GM10847 (cell line): ENCODE data around the gene EZR.

ENCODE experiments used
- POLR2A ChIP-seq: IDR thresholded peaks from 2 replicates; pipeline ENCODE4 v1.6.1; 2011; ENCODE audit not compliant: insufficient read length; ENCODE audit errors: extremely low read depth

Gene EZR

GRCh38 chr6:158819213-158819976, at the start of gene EZR:
TSS of gene EZR (minus strand) at chr6:158819368. CDS start at chr6:158818093, 1,275 bp downstream.
- peak; percentile 95 for TF ChIP-seq POLR2A

GRCh38 chr6:158868122-158868480, 48.9 kb upstream of the EZR start:
- TF ChIP-seq POLR2A, result no peak

GRCh38 chr6:158867381-158868121, 48.4 kb upstream of the EZR start:
- no peak for TF ChIP-seq POLR2A

GRCh38 chr6:158865769-158866168, 46.6 kb upstream of the EZR start:
- TF ChIP-seq POLR2A, result no peak

GRCh38 chr6:158863646-158864045, 44.5 kb upstream of the EZR start:
- TF ChIP-seq POLR2A, result no peak

GRCh38 chr6:158861686-158862381, 42.7 kb upstream of the EZR start:
- TF ChIP-seq POLR2A, result no peak

- no peak for TF ChIP-seq POLR2A
Observed at GRCh38 chr6:158860279-158860865, 41.2 kb upstream of the EZR start.

- no peak for TF ChIP-seq POLR2A
Observed at GRCh38 chr6:158856261-158856660, 37.1 kb upstream of the EZR start.

- TF ChIP-seq POLR2A, result no peak
Observed at GRCh38 chr6:158854214-158855101, 35.3 kb upstream of the EZR start.

GRCh38 chr6:158853880-158854213, 34.7 kb upstream of the EZR start:
- TF ChIP-seq POLR2A, result no peak

GRCh38 chr6:158853072-158853879, 34.1 kb upstream of the EZR start:
- no peak for TF ChIP-seq POLR2A

GRCh38 chr6:158852312-158853071, 33.3 kb upstream of the EZR start:
- no peak for TF ChIP-seq POLR2A

- no peak for TF ChIP-seq POLR2A
Observed at GRCh38 chr6:158850807-158851115, 31.6 kb upstream of the EZR start.
